ENCODE measurements around the gene ARHGEF28. TPM values are rescaled to one million over a fixed set of nuclear protein-coding genes. Genes with fewer than 3 reads are reported as not detected.

The ARHGEF28 gene
- total and polyA plus RNA-seq, 2 donors = 2.3 to 16.9 TPM

DNA sequence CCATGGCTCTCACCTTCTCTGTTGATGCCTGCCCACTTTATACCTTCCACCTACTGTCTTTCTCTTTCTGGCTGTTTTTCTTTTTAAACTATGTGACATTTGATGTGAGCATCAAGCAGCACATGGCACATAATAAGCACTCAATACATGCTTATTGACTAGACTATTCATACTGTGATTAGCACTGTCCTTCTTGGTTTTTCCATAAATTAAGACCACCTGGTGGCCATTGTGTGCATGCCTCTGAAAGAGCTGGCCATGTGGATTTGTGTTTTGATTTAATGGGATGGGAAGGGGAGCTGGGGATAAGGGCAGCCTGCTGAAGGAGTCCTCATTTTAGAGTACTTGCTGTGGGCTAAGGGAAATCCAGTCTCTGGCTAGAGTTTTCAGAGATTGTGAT lies 79.4 kb downstream of the ARHGEF28 start:
- Histone ChIP-seq H3K36me3 (ENCODE audit: insufficient read depth) (no peaks in the 10 kb centered on the region), H3K27ac (ENCODE audit: low read depth) (no peak overlapping the region), H3K4me1 (ENCODE audit: insufficient read depth) (no peaks in the 10 kb centered on the region), H3K4me3 (ENCODE audit: low read depth, low read length) (no peak overlapping the region)
- no peak for DNase-seq (ENCODE audit: extremely low spot score)

DNA sequence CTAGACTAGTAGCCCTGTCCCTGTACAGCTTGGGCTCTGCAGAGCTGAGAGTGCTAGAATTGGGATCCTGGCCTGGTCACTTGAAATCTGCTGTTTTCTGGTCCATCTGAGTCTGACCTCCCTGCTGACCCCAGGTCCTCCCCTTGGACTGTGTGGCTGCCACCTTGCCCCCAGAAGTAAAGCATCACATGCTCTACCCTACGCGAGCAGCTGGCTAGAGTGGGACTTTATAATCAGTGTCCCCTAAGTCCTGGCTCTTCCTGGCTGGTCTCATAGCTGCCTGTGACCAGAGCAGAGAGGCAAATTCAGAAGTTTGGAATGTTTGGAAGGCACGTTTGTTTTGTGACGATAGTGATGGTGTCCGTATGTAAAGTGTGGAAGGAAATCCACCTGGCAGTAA lies 81.0 kb downstream of the ARHGEF28 start:
- no peak overlapping the region for H3K27ac ChIP-seq (ENCODE audit: low read depth)
- H3K4me1 ChIP-seq (ENCODE audit: insufficient read depth) = no peaks in the 10 kb centered on the region
- H3K4me3 ChIP-seq (ENCODE audit: low read depth, low read length) = no peak overlapping the region
- H3K36me3 ChIP-seq (ENCODE audit: insufficient read depth) = no peaks in the 10 kb centered on the region
- WGBS = 69% methylated on average over 5 of the region's 5 CpGs
- no peak for DNase-seq (ENCODE audit: extremely low spot score)

DNA sequence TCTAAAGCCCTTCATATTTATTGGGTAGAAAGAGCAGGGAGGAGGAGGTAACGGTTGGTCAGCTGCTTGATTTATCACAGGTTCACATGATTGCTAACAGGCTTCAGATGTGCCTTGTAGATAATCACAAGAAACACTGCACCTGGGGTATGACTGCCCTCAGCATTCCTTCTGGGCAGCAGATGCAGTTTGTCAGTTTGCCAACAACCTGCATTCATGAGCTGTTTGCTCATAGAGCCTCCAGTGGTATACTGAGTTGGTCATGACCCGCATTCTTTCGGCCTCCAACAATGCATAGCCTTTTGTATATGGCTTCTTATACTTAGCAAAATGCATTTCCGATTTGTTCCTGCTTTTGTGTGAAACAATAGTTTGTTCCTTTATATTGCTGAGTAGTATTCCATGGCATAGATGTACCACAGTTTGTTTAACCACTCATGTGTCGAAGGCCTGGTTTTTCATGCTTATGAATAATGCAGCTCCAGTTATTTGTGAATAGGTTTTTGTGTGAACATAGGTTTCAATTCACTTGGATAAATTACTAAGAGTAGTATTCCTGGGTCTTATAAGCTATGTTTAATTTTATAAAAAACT lies 83.6 kb downstream of the ARHGEF28 start:
- Histone ChIP-seq H3K36me3 (ENCODE audit: insufficient read depth) (no peaks in the 10 kb centered on the region), H3K4me1 (ENCODE audit: insufficient read depth) (no peaks in the 10 kb centered on the region), H3K27ac (ENCODE audit: low read depth) (no peak overlapping the region), H3K4me3 (ENCODE audit: low read depth, low read length) (no peak overlapping the region)
- 83% methylated on average over 5 of the region's 5 CpGs for WGBS
- no peak for DNase-seq (ENCODE audit: extremely low spot score)

DNA sequence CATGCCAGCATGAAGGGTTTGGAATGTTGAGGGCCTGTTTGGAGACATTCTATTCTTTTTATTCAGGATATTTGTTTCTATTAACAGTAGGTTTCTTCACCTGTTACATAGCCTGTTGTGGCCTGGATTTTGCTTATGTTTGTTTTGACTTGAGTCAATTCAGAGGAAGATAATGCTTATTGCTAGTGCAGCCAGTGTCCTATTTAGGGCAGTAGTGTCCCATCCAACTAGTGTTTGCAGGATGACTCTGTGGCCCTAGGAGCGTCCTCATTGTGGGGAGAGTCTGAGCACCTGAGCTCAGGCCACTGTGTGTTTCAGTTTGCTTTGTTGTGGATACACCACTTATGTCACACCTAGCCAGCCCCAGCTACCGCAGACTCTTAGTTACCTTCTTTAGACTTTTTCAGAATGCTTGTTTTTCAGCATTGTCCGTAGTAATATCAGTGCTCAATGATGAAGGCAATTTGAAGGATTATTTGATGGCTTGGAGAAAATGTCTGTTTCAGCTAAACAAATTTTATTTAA lies 90.3 kb downstream of the ARHGEF28 start:
- no peak for DNase-seq (ENCODE audit: extremely low spot score)
- no peaks in the 10 kb centered on the region for H3K36me3 ChIP-seq (ENCODE audit: insufficient read depth)
- no peak overlapping the region for H3K4me3 ChIP-seq (ENCODE audit: low read depth, low read length)
- H3K4me1 ChIP-seq (ENCODE audit: insufficient read depth) = no peaks in the 10 kb centered on the region
- H3K27ac ChIP-seq (ENCODE audit: low read depth) = no peak overlapping the region
- 93% methylated on average over 3 of the region's 3 CpGs for WGBS

DNA sequence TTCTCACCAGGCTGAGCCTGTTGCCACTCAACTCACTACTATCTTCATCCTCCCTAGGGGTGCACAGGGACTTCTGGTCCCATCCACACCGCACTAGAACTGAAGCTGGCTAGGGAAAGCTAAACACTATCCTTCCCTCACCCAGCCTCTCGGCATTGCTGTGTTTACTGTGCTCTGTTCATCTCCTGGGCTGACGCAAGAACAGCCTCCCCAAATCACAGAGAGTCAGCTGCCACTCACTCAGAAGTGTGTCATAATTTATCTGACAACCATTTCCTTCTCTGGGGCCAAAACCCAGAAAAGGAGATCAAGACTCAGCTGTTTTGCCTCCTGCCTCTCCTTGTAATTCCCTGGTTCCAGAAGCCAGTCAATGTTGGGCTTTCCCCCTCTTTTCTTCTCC lies 92.8 kb downstream of the ARHGEF28 start:
- 96% methylated on average over 3 of the region's 3 CpGs for WGBS
- no peaks in the 10 kb centered on the region for H3K4me1 ChIP-seq (ENCODE audit: insufficient read depth)
- H3K4me3 ChIP-seq (ENCODE audit: low read depth, low read length) = no peak overlapping the region
- DNase-seq (ENCODE audit: extremely low spot score) = no peak
- H3K36me3 ChIP-seq (ENCODE audit: insufficient read depth) = no peaks in the 10 kb centered on the region
- H3K27ac ChIP-seq (ENCODE audit: low read depth) = no peak overlapping the region

DNA sequence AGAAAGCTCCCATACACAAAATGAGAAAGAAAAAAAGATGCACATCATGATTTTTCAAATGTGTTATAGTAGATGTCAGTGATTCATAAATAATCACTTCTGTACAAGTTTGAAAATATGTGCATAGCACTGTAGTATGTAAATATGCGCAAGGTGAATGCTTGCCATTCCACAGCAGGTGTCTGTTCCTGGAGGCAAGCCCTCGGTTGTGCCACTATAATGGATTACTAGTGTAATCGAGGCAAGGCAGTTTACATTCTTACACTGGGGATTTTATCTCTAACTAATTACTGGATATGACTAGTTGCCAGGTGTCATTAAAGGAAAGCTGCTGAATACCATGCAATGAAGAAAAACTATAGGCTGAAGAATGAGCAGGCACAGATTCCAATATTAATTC lies 93.6 kb downstream of the ARHGEF28 start:
- 71% methylated on average over 3 of the region's 3 CpGs for WGBS
- no peak overlapping the region for H3K4me3 ChIP-seq (ENCODE audit: low read depth, low read length)
- H3K36me3 ChIP-seq (ENCODE audit: insufficient read depth) = no peaks in the 10 kb centered on the region
- no peak for DNase-seq (ENCODE audit: extremely low spot score)
- H3K4me1 ChIP-seq (ENCODE audit: insufficient read depth) = no peaks in the 10 kb centered on the region
- H3K27ac ChIP-seq (ENCODE audit: low read depth) = no peak overlapping the region

DNA sequence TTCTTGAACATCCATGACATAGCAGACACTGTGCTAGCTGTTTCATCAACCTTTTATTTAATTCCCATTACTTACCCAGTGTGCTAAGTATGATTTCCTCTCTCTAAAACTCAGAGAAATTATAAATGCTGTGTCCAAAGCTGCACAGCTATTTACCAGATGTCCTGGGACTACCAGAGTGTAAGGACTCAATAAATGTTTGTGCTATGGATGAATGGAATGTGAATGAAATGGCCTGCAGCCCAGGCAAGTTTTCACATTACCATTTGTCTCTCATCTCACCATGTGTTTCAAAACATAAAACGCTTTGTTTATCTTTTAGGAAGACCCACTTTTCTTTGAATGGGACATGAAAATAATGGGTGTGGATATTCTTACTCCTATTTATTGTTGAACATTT lies 96.2 kb downstream of the ARHGEF28 start:
- DNase-seq (ENCODE audit: extremely low spot score) = no peak
- WGBS = 17% methylated on average over 1 of the region's 1 CpG
- H3K36me3 ChIP-seq (ENCODE audit: insufficient read depth) = no peaks in the 10 kb centered on the region
- no peak overlapping the region for H3K4me3 ChIP-seq (ENCODE audit: low read depth, low read length)
- no peak overlapping the region for H3K27ac ChIP-seq (ENCODE audit: low read depth)
- no peaks in the 10 kb centered on the region for H3K4me1 ChIP-seq (ENCODE audit: insufficient read depth)

DNA sequence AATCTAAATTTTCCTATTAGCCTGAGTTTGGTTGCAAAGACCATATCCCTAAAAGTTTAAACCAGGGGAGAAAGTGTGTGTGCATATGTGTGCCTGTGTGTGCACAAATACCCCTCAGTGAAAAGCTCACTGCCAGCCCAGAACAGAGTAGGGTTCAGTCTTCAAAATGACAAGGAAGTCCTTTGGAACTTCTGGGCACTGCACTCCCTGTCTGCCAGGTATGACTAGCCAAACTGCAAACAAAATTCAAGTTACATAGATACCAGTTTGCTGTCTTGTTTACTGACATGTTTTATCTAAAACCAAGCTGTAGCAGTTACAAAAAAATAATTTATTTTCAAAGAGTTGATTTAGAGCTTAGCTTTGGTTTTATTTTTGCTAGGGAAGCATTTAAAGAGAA lies 100.1 kb downstream of the ARHGEF28 start:
- Histone ChIP-seq H3K4me3 (ENCODE audit: low read depth, low read length) (no peak overlapping the region), H3K27ac (ENCODE audit: low read depth) (no peak overlapping the region), H3K4me1 (ENCODE audit: insufficient read depth) (no peaks in the 10 kb centered on the region), H3K36me3 (ENCODE audit: insufficient read depth) (no peaks in the 10 kb centered on the region)
- DNase-seq (ENCODE audit: extremely low spot score) = no peak

DNA sequence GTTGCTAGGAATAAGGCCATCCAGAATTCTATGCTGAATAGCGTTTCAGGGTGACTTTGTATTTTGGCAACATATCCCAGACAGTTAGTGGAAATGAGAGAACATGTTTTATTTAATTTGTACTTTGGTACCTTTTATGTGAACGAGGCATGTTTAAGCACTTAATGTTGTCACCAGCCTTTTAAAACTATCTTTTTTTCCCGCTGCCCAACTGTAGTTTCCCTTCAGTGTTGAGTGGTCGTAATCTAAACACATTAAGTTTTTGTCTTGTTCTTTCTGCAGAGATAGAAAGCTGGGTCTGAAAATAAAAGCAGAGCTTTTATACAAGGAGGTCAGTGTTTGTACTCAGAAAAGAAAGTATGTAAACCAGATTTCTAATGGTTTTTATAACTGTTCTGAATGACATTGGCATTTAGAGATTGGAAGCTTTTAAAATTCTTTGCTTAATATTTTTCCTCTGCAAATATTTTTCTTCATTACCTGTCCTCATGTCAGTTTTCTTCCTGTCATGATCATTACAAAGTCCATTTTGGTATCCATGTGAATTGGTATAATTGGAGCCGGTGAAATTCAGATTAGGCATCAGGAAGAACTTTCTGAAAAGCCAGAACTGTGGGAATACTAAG lies 100.7 kb downstream of the ARHGEF28 start:
- DNase-seq (ENCODE audit: extremely low spot score) = no peak
- WGBS = 39% methylated on average over 5 of the region's 5 CpGs
- Histone ChIP-seq H3K36me3 (ENCODE audit: insufficient read depth) (no peaks in the 10 kb centered on the region), H3K4me1 (ENCODE audit: insufficient read depth) (no peaks in the 10 kb centered on the region), H3K4me3 (ENCODE audit: low read depth, low read length) (no peak overlapping the region), H3K27ac (ENCODE audit: low read depth) (no peak overlapping the region)

DNA sequence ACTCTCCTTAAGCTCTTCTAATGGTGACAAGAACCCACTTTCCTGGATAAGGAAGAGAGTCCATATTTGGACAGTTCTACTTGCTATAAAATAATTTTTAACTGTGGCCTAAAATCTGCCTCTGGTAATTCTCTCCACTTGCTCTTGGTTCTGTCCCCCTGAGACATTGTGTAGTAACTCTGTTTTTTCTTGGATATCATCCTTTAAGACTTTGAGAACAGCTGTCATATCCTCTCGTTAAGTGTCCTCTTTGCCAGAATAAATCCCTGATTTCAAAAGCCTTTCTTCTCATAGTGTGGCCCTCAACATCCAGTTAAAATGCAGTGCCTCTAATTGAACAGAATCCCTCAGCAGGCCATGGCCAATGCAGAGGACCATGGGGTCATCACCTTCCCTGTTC lies 101.5 kb downstream of the ARHGEF28 start:
- Histone ChIP-seq H3K4me3 (ENCODE audit: low read depth, low read length) (no peak overlapping the region), H3K4me1 (ENCODE audit: insufficient read depth) (no peaks in the 10 kb centered on the region), H3K27ac (ENCODE audit: low read depth) (no peak overlapping the region), H3K36me3 (ENCODE audit: insufficient read depth) (no peaks in the 10 kb centered on the region)
- DNase-seq (ENCODE audit: extremely low spot score) = no peak
- WGBS = 61% methylated on average over 1 of the region's 1 CpG

DNA sequence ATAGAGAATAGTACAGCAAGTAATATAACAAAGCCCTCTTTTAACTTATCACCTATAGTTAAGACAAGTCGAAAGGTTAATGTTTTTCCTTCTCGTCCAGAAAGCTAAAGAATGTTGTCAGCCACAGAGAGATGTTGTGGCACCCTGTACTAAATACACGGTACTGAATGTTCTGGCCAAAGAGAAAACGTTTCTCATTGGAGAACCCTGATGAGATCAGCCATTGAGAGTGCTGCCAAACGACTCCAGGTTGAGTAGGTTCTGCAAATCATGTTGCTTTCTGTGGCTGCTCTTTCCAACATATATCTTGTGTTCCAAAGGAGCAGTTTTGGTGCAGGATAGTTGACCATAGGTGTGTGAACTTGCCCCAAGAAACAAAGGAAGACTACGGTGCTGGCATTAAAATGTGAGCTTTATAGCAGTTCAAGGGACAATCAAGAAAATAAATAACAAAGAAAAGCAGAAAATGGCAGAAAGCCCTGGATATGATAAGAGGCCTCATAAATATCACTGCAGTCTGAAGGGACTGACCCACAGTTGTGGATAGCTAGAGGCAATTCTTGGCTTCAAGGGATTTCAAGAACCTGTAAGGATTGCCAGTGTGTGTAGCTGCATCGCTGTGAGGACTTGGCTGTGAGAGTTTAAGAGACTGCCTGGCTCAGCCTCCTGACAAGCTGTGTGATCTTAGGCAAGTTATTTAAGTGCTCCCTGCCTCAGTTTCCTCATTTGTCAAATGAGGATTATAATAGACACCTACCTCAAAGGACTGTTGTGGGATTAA lies 102.7 kb downstream of the ARHGEF28 start:
- no peaks in the 10 kb centered on the region for H3K4me1 ChIP-seq (ENCODE audit: insufficient read depth)
- no peak overlapping the region for H3K27ac ChIP-seq (ENCODE audit: low read depth)

DNA sequence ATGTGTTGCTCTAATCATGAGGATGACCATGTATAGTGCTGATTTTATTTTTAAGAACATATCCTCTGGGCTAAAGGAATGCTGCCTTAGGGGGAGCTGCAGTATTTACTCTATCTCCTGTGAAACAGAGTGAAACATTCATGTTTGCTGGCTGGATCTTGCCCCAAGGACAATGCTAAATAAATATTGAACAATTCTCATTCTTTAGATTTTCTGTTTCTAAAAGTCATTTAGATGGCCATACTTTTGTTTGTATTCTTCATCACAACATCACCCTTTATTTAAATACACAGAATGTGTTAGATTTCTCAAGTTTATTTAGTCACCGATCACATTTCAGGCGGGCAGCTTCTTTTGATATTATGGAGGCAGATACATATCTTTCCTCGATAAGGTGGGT lies 103.3 kb downstream of the ARHGEF28 start:
- H3K36me3 ChIP-seq (ENCODE audit: insufficient read depth) = no peaks in the 10 kb centered on the region
- DNase-seq (ENCODE audit: extremely low spot score) = no peak
- H3K4me1 ChIP-seq (ENCODE audit: insufficient read depth) = no peaks in the 10 kb centered on the region
- no peak overlapping the region for H3K27ac ChIP-seq (ENCODE audit: low read depth)
- WGBS = 89% methylated on average over 3 of the region's 3 CpGs
- H3K4me3 ChIP-seq (ENCODE audit: low read depth, low read length) = no peak overlapping the region

More for the DNA sequence above, 102.7 kb downstream of the ARHGEF28 start:
- Histone ChIP-seq H3K4me3 (ENCODE audit: low read depth, low read length) (no peak overlapping the region), H3K36me3 (ENCODE audit: insufficient read depth) (no peaks in the 10 kb centered on the region)
- no peak for DNase-seq (ENCODE audit: extremely low spot score)
- 56% methylated on average over 7 of the region's 7 CpGs for WGBS

DNA sequence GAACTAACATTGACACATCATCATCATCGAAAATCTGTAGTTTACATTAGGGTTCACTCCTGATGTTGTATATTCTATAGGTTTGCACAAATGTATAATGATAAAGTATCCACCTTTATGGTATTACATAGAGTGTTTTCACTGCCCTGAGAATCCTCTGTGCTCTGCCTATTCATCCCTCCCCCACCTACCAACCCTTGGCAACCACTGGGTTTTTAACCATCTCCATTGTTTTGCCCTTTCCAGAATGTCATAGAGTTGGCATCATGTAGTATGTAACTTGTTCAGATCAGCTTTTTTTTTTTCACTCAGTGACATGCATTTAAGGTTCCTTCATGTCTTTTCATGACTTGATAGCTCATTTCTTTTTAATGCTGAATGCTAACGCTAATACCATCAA lies 106.0 kb downstream of the ARHGEF28 start:
- Histone ChIP-seq H3K36me3 (ENCODE audit: insufficient read depth) (no peaks in the 10 kb centered on the region), H3K27ac (ENCODE audit: low read depth) (no peak overlapping the region), H3K4me3 (ENCODE audit: low read depth, low read length) (no peak overlapping the region), H3K4me1 (ENCODE audit: insufficient read depth) (no peaks in the 10 kb centered on the region)
- no peak for DNase-seq (ENCODE audit: extremely low spot score)
- 94% methylated on average over 2 of the region's 2 CpGs for WGBS

DNA sequence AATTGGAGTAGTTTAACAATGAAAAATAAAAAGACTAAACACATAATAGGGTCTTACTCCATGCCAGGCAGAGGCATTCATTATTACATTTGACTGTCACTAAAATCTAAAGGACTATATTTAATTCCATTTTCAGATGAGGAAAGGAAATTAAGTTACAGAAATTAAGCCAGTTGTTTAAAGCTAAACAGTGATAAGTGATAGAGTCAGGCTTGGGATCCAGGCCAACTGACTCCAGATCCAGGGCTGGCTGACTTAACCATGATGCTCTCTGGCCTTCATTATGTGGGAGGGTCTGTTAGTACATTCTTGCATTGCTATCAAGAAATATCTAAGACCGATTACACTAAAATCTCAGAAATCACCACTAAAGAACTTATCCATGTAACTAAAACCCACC lies 107.2 kb downstream of the ARHGEF28 start:
- no peak overlapping the region for H3K4me3 ChIP-seq (ENCODE audit: low read depth, low read length)
- no peak overlapping the region for H3K27ac ChIP-seq (ENCODE audit: low read depth)
- H3K36me3 ChIP-seq (ENCODE audit: insufficient read depth) = no peaks in the 10 kb centered on the region
- H3K4me1 ChIP-seq (ENCODE audit: insufficient read depth) = no peaks in the 10 kb centered on the region
- 42% methylated on average over 1 of the region's 1 CpG for WGBS
- DNase-seq (ENCODE audit: extremely low spot score) = no peak

Measured in urinary bladder (tissue), 4 donors.